Retina (tissue), 1 donor: ENCODE measurements around the gene C3orf22.

ENCODE experiments used
- DNase-seq: peaks from one replicate; pipeline ENCODE4 v3.0.0-alpha.2; 2016

The C3orf22 gene

GRCh38 chr3:126527006-126527405 lies 31.7 kb downstream of the C3orf22 start:
- DNase-seq = no peak

- no peak for DNase-seq
These were observed 32.1 kb downstream of the C3orf22 start for GRCh38 chr3:126526668-126527005.

GRCh38 chr3:126525853-126526667 lies 32.7 kb downstream of the C3orf22 start:
- DNase-seq = no peak

- no peak for DNase-seq
These were observed 33.5 kb downstream of the C3orf22 start for GRCh38 chr3:126525091-126525852.

GRCh38 chr3:126524429-126524988 lies 34.2 kb downstream of the C3orf22 start:
- no peak for DNase-seq

GRCh38 chr3:126523745-126524428 lies 34.8 kb downstream of the C3orf22 start, which contains the start of gene CHST13:
CHST13 (plus strand) TSS chr3:126524155; CDS start chr3:126524333, 178 bp downstream.
- DNase-seq = peak; percentile 72

- DNase-seq = peak; percentile 82
These were observed 36.4 kb downstream of the C3orf22 start for GRCh38 chr3:126522363-126522788.

GRCh38 chr3:126521122-126521891 lies 37.4 kb downstream of the C3orf22 start:
- DNase-seq = no peak

- no peak for DNase-seq
These were observed 39.0 kb downstream of the C3orf22 start for GRCh38 chr3:126519506-126520455.

GRCh38 chr3:126518779-126519177 lies 40.0 kb downstream of the C3orf22 start:
- no peak for DNase-seq

GRCh38 chr3:126517986-126518778 lies 40.5 kb downstream of the C3orf22 start:
- DNase-seq = no peak

GRCh38 chr3:126517291-126517951 lies 41.3 kb downstream of the C3orf22 start, which contains the start of gene UROC1:
UROC1 (minus strand) TSS chr3:126517773; CDS start chr3:126517719, 54 bp downstream.
- DNase-seq = no peak

GRCh38 chr3:126516936-126517290 lies 41.8 kb downstream of the C3orf22 start:
- DNase-seq = no peak

- no peak for DNase-seq
These were observed 42.4 kb downstream of the C3orf22 start for GRCh38 chr3:126516152-126516935.

- DNase-seq = no peak
These were observed 43.5 kb downstream of the C3orf22 start for GRCh38 chr3:126515066-126515706.

- no peak for DNase-seq
These were observed 44.6 kb downstream of the C3orf22 start for GRCh38 chr3:126514161-126514560.

GRCh38 chr3:126512916-126513650 lies 45.6 kb downstream of the C3orf22 start:
- no peak for DNase-seq

GRCh38 chr3:126512026-126512425 lies 46.7 kb downstream of the C3orf22 start:
- no peak for DNase-seq
